GM23248 (cell line): ENCODE data around the gene NXF3. TPM values are rescaled to one million over a fixed set of nuclear protein-coding genes. Genes with fewer than 3 reads are reported as not detected.

Experiments
- DNase-seq: peaks from one replicate; pipeline ENCODE4 v3.0.0-alpha.2; 2015
- H2AFZ ChIP-seq: fragments of 200-600 bp; sonication (generic); 2 replicates; pipeline ENCODE4 v1.6.1; 2016; ENCODE audit warnings: antibody characterized with exemption
- H3F3A ChIP-seq: fragments of 200-600 bp; sonication (generic); 2 replicates; pipeline ENCODE4 v1.6.1; 2016; ENCODE audit warnings: mild to moderate bottlenecking, antibody characterized with exemption, mixed run types; ENCODE audit not compliant: insufficient read depth
- H3K27ac ChIP-seq: fragments of 200-600 bp; sonication (generic); 2 replicates; pipeline ENCODE4 v1.5.1; 2016; ENCODE audit warnings: mild to moderate bottlenecking
- H3K27me3 ChIP-seq: fragments of 200-600 bp; sonication (generic); replicated peaks from 2 replicates; pipeline ENCODE4 v1.6.1; 2016; ENCODE audit warnings: mild to moderate bottlenecking; ENCODE audit not compliant: insufficient read depth
- H3K36me3 ChIP-seq: fragments of 200-600 bp; sonication (generic); 2 replicates; pipeline ENCODE4 v1.6.1; 2016; ENCODE audit warnings: low read depth, mild to moderate bottlenecking
- H3K4me1 ChIP-seq: fragments of 200-600 bp; sonication (generic); 2 replicates; pipeline ENCODE4 v1.6.1; 2016; ENCODE audit warnings: mild to moderate bottlenecking; ENCODE audit not compliant: insufficient read depth
- H3K4me2 ChIP-seq: fragments of 200-600 bp; sonication (generic); one replicate; pipeline ENCODE4 v1.6.1; 2016; ENCODE audit warnings: mild to moderate bottlenecking; ENCODE audit not compliant: unreplicated experiment
- H3K4me3 ChIP-seq: fragments of 200-600 bp; sonication (generic); 2 replicates; pipeline ENCODE4 v1.5.1; 2016; ENCODE audit warnings: mild to moderate bottlenecking
- H3K79me2 ChIP-seq: fragments of 200-600 bp; sonication (generic); 2 replicates; pipeline ENCODE4 v1.6.1; 2016; ENCODE audit warnings: mild to moderate bottlenecking; ENCODE audit not compliant: insufficient read depth
- H3K9ac ChIP-seq: fragments of 200-600 bp; sonication (generic); 2 replicates; pipeline ENCODE4 v1.6.1; 2016; ENCODE audit warnings: mild to moderate bottlenecking
- H3K9me2 ChIP-seq: fragments of 200-600 bp; sonication (generic); 2 replicates; pipeline ENCODE4 v1.6.1; 2016; ENCODE audit warnings: mixed run types, mild to moderate bottlenecking, moderate library complexity; ENCODE audit not compliant: insufficient read depth
- H3K9me3 ChIP-seq: fragments of 200-600 bp; sonication (generic); one replicate; pipeline ENCODE4 v1.6.1; 2017; ENCODE audit warnings: low read depth
- H4K20me1 ChIP-seq: fragments of 200-600 bp; sonication (generic); 2 replicates; pipeline ENCODE4 v1.6.0; 2016; ENCODE audit not compliant: insufficient read depth
- EZH2 ChIP-seq: fragments of 200-600 bp; sonication (generic); IDR thresholded peaks from 2 replicates; pipeline ENCODE4 v1.6.1; 2018; ENCODE audit warnings: antibody characterized with exemption, mild to moderate bottlenecking; ENCODE audit not compliant: insufficient read depth, poor library complexity, severe bottlenecking
- EZH2phosphoT487 ChIP-seq: fragments of 200-600 bp; sonication (generic); IDR thresholded peaks from 2 replicates; pipeline ENCODE4 v1.6.1; 2018; ENCODE audit warnings: antibody characterized with exemption, moderate library complexity, mild to moderate bottlenecking, low read depth; ENCODE audit not compliant: insufficient read depth
- whole genome bisulfite sequencing, 2 experiments: methylation state at CpG; one replicate each; pipeline ENCODE4 v1.1.6; 2015 to 2017; ENCODE audit warnings: low lambda C conversion rate in 2 of 2, low coverage in 1 of 2; ENCODE audit errors: missing lambda C conversion rate in 2 of 2; 5-methylcytosine and 5-hydroxymethylcytosine counted together
- in situ Hi-C: fragments of 300-500 bp; cut with MboI; formaldehyde crosslinking; loops from 2 replicates; pipeline ENCODE4 v1.15.0; 2020
- polyA plus RNA-seq: library from polyadenylated mRNA; unstranded; fragments of >200 nt; fragmentation: Nextera tagmentation; extraction: Ambion mirVana; gene quantifications from 2 replicates; pipeline ENCODE4 v1.2.1, GENCODE V29; 2016
- total RNA-seq: library from RNA; depleted of rRNA; stranded (reverse); fragments of >200 nt; shearing (Covaris generic); gene quantifications from 2 replicates; pipeline ENCODE4 v1.2.3, GENCODE V29; 2014

Gene NXF3
- total and polyA plus RNA-seq, 2 experiments from 2014 or later = 7.9 to 13.6 TPM

DNA sequence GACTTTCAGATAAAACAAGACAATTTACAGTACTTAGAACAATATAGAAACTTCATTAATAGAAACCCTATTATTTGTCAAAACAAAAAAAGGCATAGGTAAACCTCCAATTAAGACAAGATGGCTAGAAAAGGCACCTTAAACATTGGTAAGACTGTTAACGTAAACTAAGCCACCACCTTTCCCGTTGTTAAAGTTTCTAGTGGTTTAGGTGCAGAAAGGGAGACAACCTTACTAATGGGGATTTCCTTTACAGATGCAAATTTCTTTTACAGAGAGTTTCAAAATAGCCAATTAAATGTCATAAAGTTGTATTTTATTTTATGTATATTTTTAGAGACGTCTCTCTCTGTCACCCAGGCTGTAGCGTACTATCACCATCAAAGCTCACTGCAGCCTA lies 7.5 kb upstream of the NXF3 start:
- H3K79me2 ChIP-seq = no peaks in the 10 kb centered on the region
- in situ Hi-C loops = no loop called here

DNA sequence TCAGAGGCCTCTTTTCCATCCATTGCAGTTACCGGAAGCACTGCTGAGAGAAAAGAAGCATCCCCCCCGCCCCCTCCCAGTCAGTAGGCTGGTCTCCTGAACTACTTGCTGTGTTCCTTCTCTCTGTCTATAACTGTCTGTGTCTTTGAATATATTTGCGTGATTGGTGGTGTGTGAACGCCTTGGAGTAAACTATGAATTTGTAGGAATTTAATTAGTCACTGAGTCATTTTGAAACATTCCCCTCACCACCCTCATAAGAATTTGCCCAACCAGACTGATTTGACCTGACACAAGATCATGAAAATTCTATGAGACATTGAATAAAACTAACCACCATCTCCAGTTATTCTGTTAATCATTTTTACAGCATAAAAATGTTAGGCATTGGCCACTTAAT lies 6.7 kb upstream of the NXF3 start:
- H3K36me3 ChIP-seq = no peaks in the 10 kb centered on the region
- no peak for DNase-seq
- no peak overlapping the region for H3K4me2 ChIP-seq
- in situ Hi-C loops = no loop called here
- TF ChIP-seq EZH2phosphoT487 (no peak), EZH2 (no peak)
- H2AFZ ChIP-seq = no peak overlapping the region
- H3K4me1 ChIP-seq = no peaks in the 10 kb centered on the region
- no peak overlapping the region for H3K27ac ChIP-seq
- WGBS, 2 experiments = 65 to 100% methylated on average over 2 to 4 of the region's 4 CpGs
- H3F3A ChIP-seq = no peaks in the 10 kb centered on the region
- H4K20me1 ChIP-seq = no peaks in the 10 kb centered on the region
- no peak overlapping the region for H3K9ac ChIP-seq
- no peaks in the 10 kb centered on the region for H3K27me3 ChIP-seq
- no peaks in the 10 kb centered on the region for H3K79me2 ChIP-seq
- H3K4me3 ChIP-seq = no peak overlapping the region
- H3K9me3 ChIP-seq = no peaks in the 10 kb centered on the region
- no peaks in the 10 kb centered on the region for H3K9me2 ChIP-seq

More for the DNA sequence above, 7.5 kb upstream of the NXF3 start:
- Histone ChIP-seq H3K9ac (no peak overlapping the region), H3K4me2 (no peak overlapping the region), H2AFZ (no peak overlapping the region), H3K4me1 (no peaks in the 10 kb centered on the region), H3K27ac (no peak overlapping the region), H3K36me3 (no peaks in the 10 kb centered on the region), H3K9me3 (no peaks in the 10 kb centered on the region), H3K9me2 (no peaks in the 10 kb centered on the region), H3F3A (no peaks in the 10 kb centered on the region), H3K4me3 (no peak overlapping the region), H4K20me1 (no peaks in the 10 kb centered on the region), H3K27me3 (no peaks in the 10 kb centered on the region)
- no peak for TF ChIP-seq EZH2phosphoT487
- no peak for TF ChIP-seq EZH2
- no peak for DNase-seq
- WGBS, 2 experiments = 64 to 80% methylated on average over 4 of the region's 4 CpGs

DNA sequence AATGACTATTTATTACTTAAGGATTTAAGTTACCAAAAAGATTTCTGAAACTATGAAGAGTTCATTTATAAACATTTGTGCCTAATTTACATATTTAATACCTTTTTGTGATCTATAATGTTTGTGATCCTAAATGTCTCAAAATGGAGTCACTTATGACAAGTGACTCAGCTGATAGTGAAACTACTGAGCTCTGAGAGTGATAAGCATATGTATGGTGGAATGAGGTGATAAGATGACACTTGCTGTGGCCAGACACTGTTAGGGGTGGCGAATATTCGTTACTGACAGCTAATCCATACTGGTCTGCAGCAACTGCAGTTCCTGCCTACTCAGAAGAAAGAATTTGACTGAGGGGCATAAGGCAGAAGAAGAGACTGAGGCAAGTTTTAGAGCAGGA lies 5.5 kb upstream of the NXF3 start:
- H3K4me3 ChIP-seq = no peak overlapping the region
- no peaks in the 10 kb centered on the region for H3K9me2 ChIP-seq
- no peaks in the 10 kb centered on the region for H3K4me1 ChIP-seq
- H2AFZ ChIP-seq = no peak overlapping the region
- no peak overlapping the region for H3K4me2 ChIP-seq
- no peak for DNase-seq
- no peak overlapping the region for H3K27ac ChIP-seq
- TF ChIP-seq EZH2 (no peak), EZH2phosphoT487 (no peak)
- no peaks in the 10 kb centered on the region for H3K79me2 ChIP-seq
- WGBS, 2 experiments = 68 to 71% methylated on average over 2 of the region's 2 CpGs
- no peaks in the 10 kb centered on the region for H3K9me3 ChIP-seq
- H3K9ac ChIP-seq = no peak overlapping the region
- no peaks in the 10 kb centered on the region for H3F3A ChIP-seq
- H3K27me3 ChIP-seq = no peaks in the 10 kb centered on the region
- in situ Hi-C loops = no loop called here
- no peaks in the 10 kb centered on the region for H3K36me3 ChIP-seq
- H4K20me1 ChIP-seq = no peaks in the 10 kb centered on the region

DNA sequence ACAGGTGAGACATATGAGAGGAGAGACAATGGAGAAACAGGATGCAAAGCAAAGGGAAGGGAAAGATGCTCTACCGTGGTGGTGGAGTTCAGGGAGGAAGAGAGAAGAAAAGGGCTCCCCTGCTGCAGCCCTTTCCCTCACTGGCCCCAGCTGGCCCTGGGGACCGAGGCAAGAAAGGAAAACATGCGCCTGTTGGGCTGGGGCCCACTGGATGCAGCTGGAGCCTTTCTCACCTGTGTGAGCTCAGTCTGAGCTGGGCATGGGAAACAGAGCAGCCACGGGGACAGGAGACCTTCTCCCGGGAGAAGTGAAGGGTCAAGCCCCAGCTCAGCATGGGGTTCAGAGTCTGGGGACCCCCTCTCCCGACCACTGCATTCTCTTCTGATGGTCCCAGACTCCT lies 11.9 kb downstream of the NXF3 start:
- TF ChIP-seq EZH2phosphoT487 (no peak), EZH2 (no peak)
- H3F3A ChIP-seq = no peaks in the 10 kb centered on the region
- no peaks in the 10 kb centered on the region for H4K20me1 ChIP-seq
- 0 to 42% methylated on average over 1 to 5 of the region's 6 CpGs for WGBS, 2 experiments
- in situ Hi-C loops = no loop called here
- no peaks in the 10 kb centered on the region for H3K9me3 ChIP-seq
- DNase-seq = no peak
- no peak overlapping the region for H3K4me3 ChIP-seq
- no peak overlapping the region for H2AFZ ChIP-seq
- H3K79me2 ChIP-seq = no peaks in the 10 kb centered on the region
- H3K27ac ChIP-seq = no peak overlapping the region
- H3K4me2 ChIP-seq = no peak overlapping the region
- H3K4me1 ChIP-seq = no peaks in the 10 kb centered on the region
- no peaks in the 10 kb centered on the region for H3K27me3 ChIP-seq
- H3K36me3 ChIP-seq = no peaks in the 10 kb centered on the region
- no peaks in the 10 kb centered on the region for H3K9me2 ChIP-seq
- no peak overlapping the region for H3K9ac ChIP-seq

DNA sequence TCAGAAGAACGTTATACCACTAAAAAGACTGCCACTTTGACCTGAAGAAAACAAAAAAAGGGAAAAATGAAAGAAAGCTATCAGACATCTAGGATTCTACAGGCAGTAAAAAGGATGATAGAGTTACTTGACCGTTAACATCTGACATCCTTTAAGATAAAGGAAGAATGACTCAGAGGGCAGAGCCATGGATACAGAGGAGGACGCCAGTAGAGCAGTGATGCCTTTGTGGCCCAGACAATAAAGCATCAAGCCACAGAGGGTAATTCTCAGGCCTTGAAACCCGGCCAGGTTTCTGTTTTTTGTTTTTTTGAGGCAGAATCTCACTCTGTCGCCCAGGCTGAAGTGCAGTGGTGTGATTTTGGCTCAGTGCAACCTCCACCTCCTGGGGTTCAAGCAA lies 19.5 kb downstream of the NXF3 start:
- Histone ChIP-seq H3K27ac (no peak overlapping the region), H2AFZ (no peak overlapping the region), H3K79me2 (no peaks in the 10 kb centered on the region), H3K4me3 (no peak overlapping the region), H3K27me3 (no peaks in the 10 kb centered on the region), H3K4me1 (no peaks in the 10 kb centered on the region), H3K36me3 (no peaks in the 10 kb centered on the region), H3K9me2 (no peaks in the 10 kb centered on the region), H3K9ac (no peak overlapping the region), H3K9me3 (no peaks in the 10 kb centered on the region), H4K20me1 (no peaks in the 10 kb centered on the region), H3F3A (no peaks in the 10 kb centered on the region), H3K4me2 (no peak overlapping the region)
- 37 to 43% methylated on average over 5 of the region's 5 CpGs for WGBS, 2 experiments
- no peak for TF ChIP-seq EZH2phosphoT487
- TF ChIP-seq EZH2 = no peak
- in situ Hi-C loops = no loop called here
- DNase-seq = peak; percentile 31
